Left lung (tissue), 10 donors: ENCODE results near the gene KRT77. TPM values are rescaled to one million over a fixed set of nuclear protein-coding genes. Genes with fewer than 3 reads are reported as not detected.

Experiments used
- ATAC-seq: fragments of 200-7000 bp; cut with Tn5 transposase; one replicate; pipeline ENCODE4 v1.9.1; 2020; ENCODE audit warnings: moderate library complexity
- DNase-seq, 4 donors: peaks; one replicate each; pipeline ENCODE4 v3.0.0-alpha.2; 2013 to 2020
- H3K27ac ChIP-seq, 2 donors: fragments of 200-600 bp; sonication (generic) in 1 of 2; one replicate each; pipeline versions ENCODE4 v1.5.0 to v1.8.0; 2020 to 2021
- H3K27me3 ChIP-seq, 2 donors: fragments of 200-600 bp; sonication (generic) in 1 of 2; one replicate each; pipeline versions ENCODE4 v1.5.0 to v1.8.0; 2020 to 2021
- H3K36me3 ChIP-seq, 2 donors: fragments of 200-600 bp; sonication (generic) in 1 of 2; one replicate each; pipeline versions ENCODE4 v1.5.0 to v1.8.0; 2020 to 2021
- H3K4me1 ChIP-seq, 2 donors: fragments of 200-600 bp; one replicate each; pipeline ENCODE4 v1.8.0; 2021
- H3K4me3 ChIP-seq, 2 donors: fragments of 200-600 bp; sonication (generic) in 1 of 2; one replicate each; pipeline versions ENCODE4 v1.5.0 to v1.8.0; 2020 to 2021; ENCODE audit warnings: mild to moderate bottlenecking in 1 of 2
- H3K9me3 ChIP-seq, 2 donors: fragments of 200-600 bp; sonication (generic) in 1 of 2; one replicate each; pipeline versions ENCODE4 v1.5.0 to v1.8.0; 2020 to 2021
- intact Hi-C, 2 donors: fragments of 100-400 bp; cut with DNase I; formaldehyde crosslinking; loops; one replicate each; pipeline versions ENCODE4 v1.11.2 to v1.14.2; 2022
- polyA plus RNA-seq, 6 donors: library from polyadenylated mRNA; unstranded; fragments of 120-200 nt; gene quantifications; one replicate each; pipeline ENCODE4 v1.2.1, GENCODE V29; 2013; ENCODE audit not compliant: insufficient read length in 6 of 6
- total RNA-seq, 2 donors: library from RNA; stranded (reverse); fragmentation: NEBNext Ultra II Directional; extraction: Animal tissue kit (Norgen Biotek cat#: 25700); gene quantifications; one replicate each; pipeline ENCODE4 v1.2.1, GENCODE V29; 2021
- TF ChIP-seq, protein P1 (sequence below), 2 donors: fragments of 200-600 bp; sonication (generic) in 1 of 2; IDR thresholded peaks; one replicate each; pipeline versions ENCODE4 v1.5.0 to v1.8.0; 2021; ENCODE audit warnings: antibody characterized with exemption in 2 of 2
- donor health status: DM: no; HTN: yes; CAD: no.
- donor health status: DM: no; HTN: no; CAD: no.

The KRT77 gene
- total and polyA plus RNA-seq, 8 donors, result not detected

DNA sequence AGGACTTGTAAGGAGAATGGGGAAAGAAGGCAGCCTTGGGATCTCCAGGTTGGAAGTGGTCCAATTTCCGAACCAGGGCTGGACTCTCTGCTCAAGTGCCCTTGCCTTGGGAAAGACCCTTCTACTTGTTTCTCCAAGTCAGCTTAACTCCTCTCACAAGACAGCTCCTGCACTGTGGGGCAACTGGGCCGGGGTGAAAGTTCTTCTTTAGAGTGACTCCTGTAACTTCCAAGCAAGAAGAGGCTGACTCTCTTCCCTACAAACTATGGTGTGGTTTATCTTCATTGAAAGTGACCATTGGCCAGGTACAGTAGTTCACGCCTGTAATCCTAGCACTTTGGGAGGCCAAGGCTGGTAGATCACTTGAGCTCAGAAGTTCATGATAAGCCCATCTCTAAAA lies 36.9 kb downstream of the KRT77 start:
- TF ChIP-seq, protein P1, sequence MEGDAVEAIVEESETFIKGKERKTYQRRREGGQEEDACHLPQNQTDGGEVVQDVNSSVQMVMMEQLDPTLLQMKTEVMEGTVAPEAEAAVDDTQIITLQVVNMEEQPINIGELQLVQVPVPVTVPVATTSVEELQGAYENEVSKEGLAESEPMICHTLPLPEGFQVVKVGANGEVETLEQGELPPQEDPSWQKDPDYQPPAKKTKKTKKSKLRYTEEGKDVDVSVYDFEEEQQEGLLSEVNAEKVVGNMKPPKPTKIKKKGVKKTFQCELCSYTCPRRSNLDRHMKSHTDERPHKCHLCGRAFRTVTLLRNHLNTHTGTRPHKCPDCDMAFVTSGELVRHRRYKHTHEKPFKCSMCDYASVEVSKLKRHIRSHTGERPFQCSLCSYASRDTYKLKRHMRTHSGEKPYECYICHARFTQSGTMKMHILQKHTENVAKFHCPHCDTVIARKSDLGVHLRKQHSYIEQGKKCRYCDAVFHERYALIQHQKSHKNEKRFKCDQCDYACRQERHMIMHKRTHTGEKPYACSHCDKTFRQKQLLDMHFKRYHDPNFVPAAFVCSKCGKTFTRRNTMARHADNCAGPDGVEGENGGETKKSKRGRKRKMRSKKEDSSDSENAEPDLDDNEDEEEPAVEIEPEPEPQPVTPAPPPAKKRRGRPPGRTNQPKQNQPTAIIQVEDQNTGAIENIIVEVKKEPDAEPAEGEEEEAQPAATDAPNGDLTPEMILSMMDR (IDR thresholded peaks at IDR 0.05), result no peak
- intact Hi-C loops, result no loop called here
- H3K9me3 ChIP-seq, result no peaks in the 10 kb centered on the region
- H3K27ac ChIP-seq, result no peak overlapping the region
- H3K27me3 ChIP-seq, result peaks cover 0 to 47% of the 10 kb centered on the region in 2 donors
- no peaks in the 10 kb centered on the region for H3K4me1 ChIP-seq
- no peaks in the 10 kb centered on the region for H3K36me3 ChIP-seq
- no peak overlapping the region for H3K4me3 ChIP-seq
- no peak for DNase-seq
- no peak for ATAC-seq

DNA sequence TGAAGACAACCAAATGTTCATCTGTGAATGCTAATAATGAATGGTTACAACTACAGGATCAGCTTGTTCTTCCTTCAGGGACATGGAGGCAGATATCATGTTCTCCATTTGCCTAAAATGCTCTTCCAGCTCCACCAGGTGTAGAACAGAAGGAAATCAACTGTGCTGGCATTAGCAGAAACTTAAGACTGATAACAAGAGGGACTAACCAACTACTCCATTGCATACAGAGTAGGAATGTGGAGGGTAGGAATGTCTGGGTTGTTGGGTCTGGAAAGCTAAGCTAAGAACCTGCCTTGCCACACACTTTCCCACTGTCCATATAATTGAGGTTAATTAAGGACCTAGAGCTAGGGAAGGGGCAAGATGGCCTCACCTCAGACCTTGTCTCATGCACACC lies 39.9 kb downstream of the KRT77 start:
- Histone ChIP-seq H3K36me3 (no peaks in the 10 kb centered on the region), H3K4me3 (no peak overlapping the region), H3K27me3 (peaks cover 0 to 51% of the 10 kb centered on the region in 2 donors), H3K27ac (no peak overlapping the region), H3K9me3 (no peaks in the 10 kb centered on the region), H3K4me1 (no peaks in the 10 kb centered on the region)
- TF ChIP-seq, protein P1 (IDR thresholded peaks at IDR 0.05), result no peak
- intact Hi-C loops, result no loop called here
- no peak for DNase-seq
- no peak for ATAC-seq

DNA sequence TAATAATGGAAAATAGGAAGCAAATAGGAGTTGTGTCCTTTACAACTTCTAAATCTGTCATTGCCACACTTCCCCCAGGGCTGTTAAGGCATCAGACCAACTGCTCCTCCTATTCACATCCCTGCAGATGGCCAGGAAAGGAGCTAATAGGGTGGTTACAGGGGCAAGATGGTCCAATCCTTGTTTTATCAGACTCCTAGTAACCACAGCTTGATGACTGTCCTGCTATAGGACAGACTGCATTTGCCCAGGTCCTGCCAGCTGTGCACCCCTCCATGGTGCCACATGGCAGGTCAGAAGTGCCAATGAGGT lies 40.5 kb downstream of the KRT77 start:
- TF ChIP-seq, protein P1 (IDR thresholded peaks at IDR 0.05), result no peak

DNA sequence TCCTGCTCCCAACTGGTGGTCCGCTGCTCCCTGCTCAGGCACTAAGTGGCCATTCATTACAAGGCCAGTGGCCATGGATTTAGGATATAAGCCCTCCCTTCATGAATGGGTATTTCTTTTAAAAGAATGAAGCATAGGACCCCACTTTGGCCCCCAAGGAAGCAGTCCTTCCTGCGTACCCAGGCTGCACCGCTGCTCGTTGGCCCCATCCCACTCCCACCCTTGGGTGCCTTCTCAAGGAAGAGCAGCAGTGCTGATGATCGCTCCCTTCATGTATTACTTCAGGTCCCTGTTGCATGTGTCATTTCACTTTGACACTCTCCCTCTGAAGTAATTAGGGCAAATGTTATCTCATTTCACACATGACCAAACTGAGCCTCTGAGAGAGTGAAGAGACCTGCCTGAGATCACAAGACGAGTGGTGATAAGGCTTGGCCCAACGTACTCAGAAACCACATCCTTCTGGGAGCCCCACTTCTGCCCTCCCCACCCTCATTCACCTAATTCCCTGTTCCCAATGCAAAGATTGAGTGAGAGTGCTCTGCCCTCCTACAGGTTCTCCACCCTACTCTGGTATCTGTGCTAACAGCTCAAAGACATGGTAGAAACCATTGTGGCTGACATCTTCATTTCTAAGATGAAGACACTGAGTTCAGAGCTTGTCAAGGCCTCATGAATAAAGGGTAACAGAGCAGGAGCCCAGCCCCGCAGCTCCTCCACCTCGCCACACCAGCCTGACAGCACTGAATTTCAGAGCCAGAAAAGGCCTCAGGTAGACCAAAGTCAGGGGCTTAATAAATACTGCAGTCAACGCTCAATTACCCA lies 41.0 kb downstream of the KRT77 start:
- no peaks in the 10 kb centered on the region for H3K36me3 ChIP-seq
- DNase-seq, result no peak
- no peak for ATAC-seq

More for the DNA sequence above, 40.5 kb downstream of the KRT77 start:
- Histone ChIP-seq H3K4me3 (no peak overlapping the region), H3K4me1 (no peaks in the 10 kb centered on the region), H3K36me3 (no peaks in the 10 kb centered on the region), H3K27ac (no peak overlapping the region), H3K27me3 (peaks cover 0 to 54% of the 10 kb centered on the region in 2 donors), H3K9me3 (no peaks in the 10 kb centered on the region)
- intact Hi-C loops, result no loop called here
- ATAC-seq (no peak), DNase-seq (no peak)

DNA sequence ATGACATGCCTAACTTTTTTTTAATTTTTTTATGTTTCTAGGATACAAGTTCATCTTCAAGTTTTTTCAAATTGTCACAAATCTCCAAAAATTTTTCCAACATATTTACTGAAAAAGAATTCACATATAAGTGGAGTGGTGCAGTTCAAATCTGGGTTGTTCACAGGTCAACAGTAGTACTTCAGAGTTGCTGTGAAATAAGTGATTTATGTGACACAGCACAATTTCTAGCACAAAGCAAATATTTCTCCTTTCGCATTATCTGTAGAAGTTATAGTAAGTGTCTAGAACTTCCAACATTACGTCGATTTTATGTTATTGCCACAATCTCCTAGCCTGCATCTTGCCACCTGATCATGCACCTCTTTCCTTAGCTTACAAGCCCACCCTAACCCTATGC lies 41.7 kb downstream of the KRT77 start:
- intact Hi-C loops, result no loop called here
- no peaks in the 10 kb centered on the region for H3K4me1 ChIP-seq
- ATAC-seq (no peak), DNase-seq (no peak)
- peaks cover 0 to 46% of the 10 kb centered on the region in 2 donors for H3K27me3 ChIP-seq
- TF ChIP-seq, protein P1 (IDR thresholded peaks at IDR 0.05), result no peak
- no peaks in the 10 kb centered on the region for H3K9me3 ChIP-seq
- H3K36me3 ChIP-seq, result no peaks in the 10 kb centered on the region
- no peak overlapping the region for H3K4me3 ChIP-seq
- H3K27ac ChIP-seq, result no peak overlapping the region

More for the DNA sequence above, 41.0 kb downstream of the KRT77 start:
- Histone ChIP-seq H3K4me3 (no peak overlapping the region), H3K4me1 (no peaks in the 10 kb centered on the region), H3K9me3 (no peaks in the 10 kb centered on the region), H3K27me3 (peaks cover 0 to 48% of the 10 kb centered on the region in 2 donors), H3K27ac (no peak overlapping the region)
- intact Hi-C loops, result no loop called here
- TF ChIP-seq, protein P1 (IDR thresholded peaks at IDR 0.05), result no peak
